ENCODE measurements around the gene CAMLG. TPM values are rescaled to one million over a fixed set of nuclear protein-coding genes. Genes with fewer than 3 reads are reported as not detected.
"Not testable (repeated sequence)": the region's sequence is repeated elsewhere in the genome, so short reads cannot be mapped to it uniquely, and the experiment has no call there.

CAMLG gene
- 28.1 and 29.1 TPM in 2 replicates for total RNA-seq

- H3K36me3 Mint-ChIP-seq (ENCODE audit: low read depth) = peaks cover 11% of the 10 kb centered on the region
- peak within 1 kb of the TSS; percentile 91 for H3K4me3 Mint-ChIP-seq (ENCODE audit: low read depth)
- intact Hi-C loops (cut with micrococcal nuclease) = loop anchor here (1.0 to 10.0 kb wide), 8 partner anchors 20 to 366 kb away; partner anchors contain the start of genes C5orf24, DDX46, JADE2 and PCBD2
- H3K4me1 Mint-ChIP-seq (ENCODE audit: low read depth) = peaks cover 16% of the 10 kb centered on the region
- no peaks in the 10 kb centered on the region for H3K9me3 Mint-ChIP-seq
- DNase-seq (ENCODE audit: low spot score) = peak; percentile 97
- H3K27me3 Mint-ChIP-seq (ENCODE audit: low read depth) = no peaks in the 10 kb centered on the region
- peak within 1 kb of the TSS; percentile 87 for H3K27ac Mint-ChIP-seq
Observed at GRCh38 chr5:134738133-134738962, at the start of gene CAMLG. CAMLG (plus strand) TSS chr5:134738548; CDS start chr5:134738621, 73 bp downstream.

DNA sequence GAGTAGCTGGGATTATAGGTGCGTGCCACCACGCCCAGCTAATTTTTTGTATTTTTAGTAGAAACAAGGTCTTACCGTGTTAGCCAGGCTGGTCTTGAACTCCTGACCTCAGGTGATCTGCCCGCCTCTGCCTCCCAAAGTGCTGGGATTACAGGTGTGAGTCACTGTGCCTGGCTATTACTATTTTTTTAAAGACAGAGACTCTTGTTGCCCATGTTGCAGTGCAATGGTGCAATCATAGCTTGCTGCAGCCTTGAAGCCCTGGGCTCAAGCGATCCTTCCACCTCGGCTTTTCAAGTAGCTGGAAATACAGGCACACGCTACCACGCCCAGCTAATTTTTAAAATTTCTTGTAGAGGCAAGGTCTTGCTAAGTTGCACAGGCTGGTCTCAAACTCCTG is 48.2 kb upstream of the CAMLG start:
- H3K27ac Mint-ChIP-seq; intact Hi-C loops (cut with micrococcal nuclease); H3K9me3 Mint-ChIP-seq; H3K4me3 Mint-ChIP-seq (ENCODE audit: low read depth); H3K4me1 Mint-ChIP-seq (ENCODE audit: low read depth); DNase-seq (ENCODE audit: low spot score); H3K27me3 Mint-ChIP-seq (ENCODE audit: low read depth): not testable (repeated sequence)
- H3K36me3 Mint-ChIP-seq (ENCODE audit: low read depth) = peaks cover 74% of the 10 kb centered on the region

DNA sequence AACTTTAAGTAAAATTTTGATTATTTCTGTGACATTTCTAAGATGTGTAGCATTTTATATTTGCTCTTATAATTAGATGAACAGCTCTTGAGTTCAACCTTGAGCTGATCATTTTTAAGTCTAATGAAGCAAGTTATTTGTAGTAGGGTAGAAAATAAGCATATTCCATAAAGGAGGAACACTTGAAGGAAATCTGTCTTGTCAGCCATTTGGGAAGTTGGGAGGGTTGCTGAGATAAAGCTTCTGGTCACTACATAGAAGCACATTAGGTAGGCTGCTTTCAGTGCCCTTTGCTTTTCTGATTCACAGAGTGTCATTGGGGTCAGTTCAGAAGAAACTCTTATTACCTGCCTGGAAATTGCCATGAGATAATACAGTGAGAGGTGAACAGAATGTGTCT is 45.6 kb upstream of the CAMLG start:
- no peak overlapping the region for H3K27ac Mint-ChIP-seq
- H3K27me3 Mint-ChIP-seq (ENCODE audit: low read depth) = no peaks in the 10 kb centered on the region
- DNase-seq (ENCODE audit: low spot score) = no peak
- H3K4me1 Mint-ChIP-seq (ENCODE audit: low read depth) = no peaks in the 10 kb centered on the region
- peaks cover 57% of the 10 kb centered on the region for H3K36me3 Mint-ChIP-seq (ENCODE audit: low read depth)
- H3K4me3 Mint-ChIP-seq (ENCODE audit: low read depth) = no peak overlapping the region
- H3K9me3 Mint-ChIP-seq = no peaks in the 10 kb centered on the region
- intact Hi-C loops (cut with micrococcal nuclease) = no loop called here

DNA sequence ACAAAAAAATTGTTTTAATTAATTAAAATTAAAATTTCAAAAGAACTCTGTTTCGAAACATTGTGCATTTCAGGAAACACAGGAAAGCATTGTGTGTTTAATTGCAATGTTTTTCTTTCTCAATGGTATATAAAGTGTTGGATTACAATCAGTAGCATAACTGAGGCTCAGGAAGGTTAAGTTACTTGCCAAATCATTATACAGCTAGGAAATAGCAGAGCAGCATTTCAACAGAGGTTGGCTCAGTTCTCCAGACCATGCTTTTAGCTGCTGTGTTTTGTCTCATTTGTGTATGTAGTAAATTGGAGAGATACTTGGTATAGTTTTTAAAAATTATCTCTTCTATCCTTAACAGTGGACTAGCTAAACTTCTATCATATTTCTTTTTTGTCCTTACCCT is 30.0 kb upstream of the CAMLG start:
- no peaks in the 10 kb centered on the region for H3K9me3 Mint-ChIP-seq
- H3K36me3 Mint-ChIP-seq (ENCODE audit: low read depth) = peaks cover 52% of the 10 kb centered on the region
- H3K4me1 Mint-ChIP-seq (ENCODE audit: low read depth) = no peaks in the 10 kb centered on the region
- no peak overlapping the region for H3K27ac Mint-ChIP-seq
- no peaks in the 10 kb centered on the region for H3K27me3 Mint-ChIP-seq (ENCODE audit: low read depth)
- no peak for DNase-seq (ENCODE audit: low spot score)
- H3K4me3 Mint-ChIP-seq (ENCODE audit: low read depth) = no peak overlapping the region
- intact Hi-C loops (cut with micrococcal nuclease) = no loop called here

GRCh38 chr5:134714120-134714519 is 24.2 kb upstream of the CAMLG start:
- Mint-ChIP-seq H3K27ac (no peak overlapping the region), H3K27me3 (ENCODE audit: low read depth) (no peaks in the 10 kb centered on the region)

DNA sequence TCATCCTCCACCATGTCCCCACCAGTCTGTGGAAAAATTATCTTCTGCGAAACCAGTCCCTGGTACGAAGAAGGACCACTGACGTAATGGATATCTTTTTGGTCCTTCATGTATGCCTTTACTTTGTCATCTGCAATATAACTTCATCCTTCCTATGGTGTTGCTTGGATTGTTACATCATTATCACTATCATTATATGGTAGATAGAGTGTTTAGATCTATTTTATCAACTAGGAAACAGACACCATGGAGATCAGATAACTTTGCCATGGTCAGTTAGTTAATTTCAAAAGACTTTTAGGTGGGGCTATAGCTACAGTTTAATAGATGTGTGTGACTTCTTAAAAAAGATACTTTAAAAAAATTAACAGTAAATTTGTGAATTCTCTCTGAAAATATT is 23.8 kb upstream of the CAMLG start:
- intact Hi-C loops (cut with micrococcal nuclease) = no loop called here
- DNase-seq (ENCODE audit: low spot score) = no peak
- Mint-ChIP-seq H3K4me3 (ENCODE audit: low read depth) (no peak overlapping the region), H3K9me3 (no peaks in the 10 kb centered on the region), H3K27ac (no peak overlapping the region), H3K4me1 (ENCODE audit: low read depth) (no peaks in the 10 kb centered on the region), H3K27me3 (ENCODE audit: low read depth) (no peaks in the 10 kb centered on the region), H3K36me3 (ENCODE audit: low read depth) (peaks cover 47% of the 10 kb centered on the region)

More at GRCh38 chr5:134714120-134714519, 24.2 kb upstream of the CAMLG start:
- no peak overlapping the region for H3K4me3 Mint-ChIP-seq (ENCODE audit: low read depth)
- H3K36me3 Mint-ChIP-seq (ENCODE audit: low read depth) = peaks cover 51% of the 10 kb centered on the region
- intact Hi-C loops (cut with micrococcal nuclease) = no loop called here
- no peak for DNase-seq (ENCODE audit: low spot score)
- H3K4me1 Mint-ChIP-seq (ENCODE audit: low read depth) = no peaks in the 10 kb centered on the region
- H3K9me3 Mint-ChIP-seq = no peaks in the 10 kb centered on the region

DNA sequence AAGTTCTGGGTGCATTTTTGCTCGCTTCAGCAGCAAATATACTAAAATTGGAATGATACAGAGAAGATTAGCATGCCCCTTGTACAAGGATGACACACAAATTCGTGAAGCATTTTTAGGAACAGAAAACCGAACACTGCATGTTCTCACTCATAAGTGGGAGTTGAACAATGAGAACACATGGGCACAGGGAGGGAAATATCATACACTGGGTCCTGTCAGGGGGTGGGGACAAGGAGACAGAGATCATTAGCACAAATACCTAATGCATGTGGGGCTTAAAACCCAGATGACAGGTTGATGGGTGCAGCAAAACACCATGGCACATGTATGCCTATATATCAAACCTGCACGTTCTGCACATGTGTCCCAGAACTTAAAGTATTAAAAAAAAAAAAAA is 22.9 kb upstream of the CAMLG start:
- H3K9me3 Mint-ChIP-seq; H3K4me1 Mint-ChIP-seq (ENCODE audit: low read depth); H3K27ac Mint-ChIP-seq; DNase-seq (ENCODE audit: low spot score); H3K27me3 Mint-ChIP-seq (ENCODE audit: low read depth); intact Hi-C loops (cut with micrococcal nuclease); H3K4me3 Mint-ChIP-seq (ENCODE audit: low read depth): not testable (repeated sequence)
- peaks cover 44% of the 10 kb centered on the region for H3K36me3 Mint-ChIP-seq (ENCODE audit: low read depth)

DNA sequence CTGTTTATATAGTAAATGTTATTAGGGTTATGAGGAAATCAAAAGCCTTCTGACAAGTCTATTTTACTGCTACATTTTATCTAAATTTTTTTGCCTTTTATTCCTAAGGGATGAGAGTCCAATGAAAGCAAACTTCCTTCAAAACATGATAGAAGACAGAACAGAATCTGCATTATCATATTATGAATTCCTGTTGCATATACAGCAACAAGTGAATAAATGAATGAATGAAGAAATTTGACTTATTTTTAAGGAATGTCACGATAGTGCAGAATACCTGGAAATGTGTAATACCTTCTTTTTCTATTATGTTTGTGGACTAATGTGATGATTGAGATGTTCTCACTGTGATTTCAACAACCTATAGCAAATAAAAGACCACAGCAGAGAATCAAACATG is 13.5 kb upstream of the CAMLG start:
- no peaks in the 10 kb centered on the region for H3K9me3 Mint-ChIP-seq
- no peaks in the 10 kb centered on the region for H3K27me3 Mint-ChIP-seq (ENCODE audit: low read depth)
- peaks cover 27% of the 10 kb centered on the region for H3K36me3 Mint-ChIP-seq (ENCODE audit: low read depth)
- no peak overlapping the region for H3K27ac Mint-ChIP-seq
- DNase-seq (ENCODE audit: low spot score) = no peak
- no peaks in the 10 kb centered on the region for H3K4me1 Mint-ChIP-seq (ENCODE audit: low read depth)
- no peak overlapping the region for H3K4me3 Mint-ChIP-seq (ENCODE audit: low read depth)
- intact Hi-C loops (cut with micrococcal nuclease) = no loop called here

DNA sequence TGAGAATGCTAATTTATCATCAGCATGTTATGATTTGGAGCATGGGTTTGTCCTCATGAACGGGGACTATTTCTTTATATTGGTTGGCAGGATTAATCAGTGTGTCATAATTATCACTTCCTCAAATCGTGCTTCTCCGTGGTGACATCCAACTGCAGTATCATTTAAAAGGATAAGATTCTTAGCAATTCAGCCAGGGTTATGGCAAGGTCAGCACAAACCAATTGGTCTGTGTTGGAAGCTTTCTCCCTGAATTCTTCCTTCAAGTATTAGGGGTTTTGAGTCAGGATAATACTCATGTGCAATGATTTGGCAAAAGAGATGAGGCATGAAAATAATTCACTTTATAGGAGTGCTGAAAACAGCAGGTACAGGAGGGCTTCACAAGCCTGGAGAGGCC is 5.5 kb upstream of the CAMLG start:
- no peaks in the 10 kb centered on the region for H3K27me3 Mint-ChIP-seq (ENCODE audit: low read depth)
- intact Hi-C loops (cut with micrococcal nuclease) = loop anchor here (10.0 kb wide), 1 partner anchor 208 kb away; the partner anchor contains the start of gene JADE2
- no peaks in the 10 kb centered on the region for H3K9me3 Mint-ChIP-seq

GRCh38 chr5:134735243-134735642 is 3.1 kb upstream of the CAMLG start:
- Mint-ChIP-seq H3K36me3 (ENCODE audit: low read depth) (no peaks in the 10 kb centered on the region), H3K27ac (no peak overlapping the region), H3K9me3 (no peaks in the 10 kb centered on the region), H3K4me1 (ENCODE audit: low read depth) (peaks cover 15% of the 10 kb centered on the region), H3K4me3 (ENCODE audit: low read depth) (no peak overlapping the region), H3K27me3 (ENCODE audit: low read depth) (no peaks in the 10 kb centered on the region)
- intact Hi-C loops (cut with micrococcal nuclease) = loop anchor here (5.0 to 10.0 kb wide), 2 partner anchors 210 to 363 kb away; partner anchors contain the start of genes JADE2 and UBE2B
- DNase-seq (ENCODE audit: low spot score) = no peak

More for the DNA sequence above, 5.5 kb upstream of the CAMLG start:
- H3K4me3 Mint-ChIP-seq (ENCODE audit: low read depth) = no peak overlapping the region
- no peak overlapping the region for H3K27ac Mint-ChIP-seq
- H3K36me3 Mint-ChIP-seq (ENCODE audit: low read depth) = no peaks in the 10 kb centered on the region
- H3K4me1 Mint-ChIP-seq (ENCODE audit: low read depth) = peaks cover 5% of the 10 kb centered on the region
- DNase-seq (ENCODE audit: low spot score) = no peak

DNA sequence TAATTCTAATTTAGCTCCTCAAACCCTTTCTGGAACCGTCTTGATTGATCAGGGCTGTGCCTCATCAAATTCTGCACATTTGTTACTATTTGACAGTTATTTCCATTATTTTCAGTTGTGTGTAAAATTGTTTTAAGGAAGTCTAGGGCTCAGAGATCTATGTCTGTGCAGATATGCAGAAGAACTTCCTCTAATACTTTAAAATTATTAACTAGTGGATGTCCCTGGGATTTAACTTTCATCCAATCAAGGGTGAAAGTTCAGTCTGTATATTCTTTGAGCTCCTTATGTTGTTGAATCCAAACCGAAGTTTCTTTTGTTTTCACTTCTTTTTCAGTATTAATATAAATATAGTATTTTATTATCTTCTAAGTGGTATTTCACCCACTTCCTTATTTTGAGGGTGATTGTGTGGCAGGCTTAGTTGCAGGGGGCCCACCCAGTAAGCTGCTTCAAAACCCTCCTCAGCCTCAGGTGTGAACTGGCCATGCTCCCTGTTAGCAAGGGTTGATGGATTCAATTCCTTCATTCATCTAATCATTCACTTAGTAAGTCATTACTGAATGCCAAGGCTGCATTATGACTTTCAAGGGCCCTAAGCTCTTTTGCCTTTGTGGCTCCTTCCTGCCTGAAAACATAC is 2.1 kb upstream of the CAMLG start:
- intact Hi-C loops (cut with micrococcal nuclease) = loop anchor here (5.0 to 10.0 kb wide), 2 partner anchors 211 to 364 kb away; partner anchors contain the start of genes JADE2 and UBE2B
- H3K9me3 Mint-ChIP-seq = no peaks in the 10 kb centered on the region
- H3K4me3 Mint-ChIP-seq (ENCODE audit: low read depth) = no peak overlapping the region
- H3K4me1 Mint-ChIP-seq (ENCODE audit: low read depth) = peaks cover 16% of the 10 kb centered on the region
- no peaks in the 10 kb centered on the region for H3K27me3 Mint-ChIP-seq (ENCODE audit: low read depth)
- peaks cover 4% of the 10 kb centered on the region for H3K36me3 Mint-ChIP-seq (ENCODE audit: low read depth)
- no peak overlapping the region for H3K27ac Mint-ChIP-seq
- no peak for DNase-seq (ENCODE audit: low spot score)

- peak; percentile 32 for DNase-seq (ENCODE audit: low spot score)
- Mint-ChIP-seq H3K27ac (peak overlapping the region; percentile 87), H3K4me3 (ENCODE audit: low read depth) (peak overlapping the region; percentile 91), H3K9me3 (no peaks in the 10 kb centered on the region), H3K4me1 (ENCODE audit: low read depth) (peaks cover 16% of the 10 kb centered on the region), H3K36me3 (ENCODE audit: low read depth) (peaks cover 14% of the 10 kb centered on the region), H3K27me3 (ENCODE audit: low read depth) (no peaks in the 10 kb centered on the region)
- intact Hi-C loops (cut with micrococcal nuclease) = loop anchor here (1.0 to 10.0 kb wide), 8 partner anchors 19 to 367 kb away; partner anchors contain the start of genes C5orf24, DDX46, JADE2 and PCBD2
Observed at GRCh38 chr5:134738963-134739661, 764 bp downstream of the CAMLG start.

All from activated T-helper 2 cell treated with anti-CD3 and anti-CD28 coated beads, Interferon-gamma antibody, Interleukin-2, Interleukin-4, amounts not matched to agents 10 μg/mL and 5 μg/mL and 100 μg/mL, durations not matched to agents 14 hours and 24 hours and 36 hours (primary cell).